Astrocyte (in vitro differentiated cells and primary cell): Measurements from ENCODE around the gene INPP5A.

Experiments used
- CTCF ChIP-seq: IDR thresholded peaks from 2 replicates; pipeline ENCODE4 v1.5.1; 2011; ENCODE audit warnings: low read depth, mild to moderate bottlenecking, inconsistent platforms, low read length, moderate library complexity; ENCODE audit not compliant: insufficient read depth
- EZH2 ChIP-seq: IDR thresholded peaks from 2 replicates; pipeline ENCODE4 v1.6.1; 2012; ENCODE audit warnings: mild to moderate bottlenecking, low read length, inconsistent platforms; ENCODE audit not compliant: insufficient read depth

GRCh38 chr10:132762267-132762666 is 224.7 kb downstream of the INPP5A start:
- TF ChIP-seq EZH2 = no peak
- TF ChIP-seq CTCF = no peak
